Measurements from ENCODE around the gene TMEM178A. TPM values are rescaled to one million over a fixed set of nuclear protein-coding genes. Genes with fewer than 3 reads are reported as not detected.
A peak's percentile ranks its signal among the peaks of the same experiment; 100 is the strongest.

Gene TMEM178A
- total RNA-seq (2022): 0.66 and 0.86 TPM in 2 replicates
- percentile 24 among the genes with signal in this experiment for Bru-seq, nascent RNA
- percentile 15 among the genes with signal in this experiment for BruChase-seq, experiment 1, labeled RNA remaining after a 6-hour chase
- percentile 24 among the genes with signal in this experiment for BruChase-seq, experiment 2, labeled RNA remaining after a 2-hour chase
- long read RNA-seq: 0 reads

DNA sequence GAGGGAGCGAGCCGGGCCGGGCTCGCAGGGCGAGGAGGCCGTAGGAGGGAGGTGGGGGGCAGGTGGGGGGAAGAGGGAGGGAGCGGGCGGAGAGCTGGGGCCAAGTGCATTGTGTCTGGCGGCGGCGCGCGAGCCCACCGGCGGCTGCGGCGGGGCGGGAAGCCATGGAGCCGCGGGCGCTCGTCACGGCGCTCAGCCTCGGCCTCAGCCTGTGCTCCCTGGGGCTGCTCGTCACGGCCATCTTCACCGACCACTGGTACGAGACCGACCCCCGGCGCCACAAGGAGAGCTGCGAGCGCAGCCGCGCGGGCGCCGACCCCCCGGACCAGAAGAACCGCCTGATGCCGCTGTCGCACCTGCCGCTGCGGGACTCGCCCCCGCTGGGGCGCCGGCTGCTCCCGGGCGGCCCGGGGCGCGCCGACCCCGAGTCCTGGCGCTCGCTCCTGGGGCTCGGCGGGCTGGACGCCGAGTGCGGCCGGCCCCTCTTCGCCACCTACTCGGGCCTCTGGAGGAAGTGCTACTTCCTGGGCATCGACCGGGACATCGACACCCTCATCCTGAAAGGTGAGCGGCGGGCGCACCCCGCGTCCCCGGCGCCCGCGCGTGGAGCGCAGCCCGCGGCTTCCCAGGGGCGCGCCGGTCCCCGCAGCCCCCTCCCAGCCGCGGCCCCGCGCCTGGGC is at the start of gene TMEM178A:
TMEM178A (plus strand) TSS at position 107 of the 680 bp plus-strand sequence; CDS start at position 165, 58 bp downstream.
- no peak for DNase-seq (ENCODE audit: unreplicated experiment)
- ChIA-PET POLR2A (no interaction called here), CTCF (no interaction called here)
- peak within 1 kb of the TSS; percentile 68 for H3K4me3 Mint-ChIP-seq (ENCODE audit: unreplicated experiment)
- peaks cover 12% of the 10 kb centered on the region for H3K4me1 Mint-ChIP-seq (ENCODE audit: insufficient read depth, unreplicated experiment)
- no peaks in the 10 kb centered on the region for H3K9me3 Mint-ChIP-seq (ENCODE audit: unreplicated experiment)
- TF ChIP-seq, protein P1, sequence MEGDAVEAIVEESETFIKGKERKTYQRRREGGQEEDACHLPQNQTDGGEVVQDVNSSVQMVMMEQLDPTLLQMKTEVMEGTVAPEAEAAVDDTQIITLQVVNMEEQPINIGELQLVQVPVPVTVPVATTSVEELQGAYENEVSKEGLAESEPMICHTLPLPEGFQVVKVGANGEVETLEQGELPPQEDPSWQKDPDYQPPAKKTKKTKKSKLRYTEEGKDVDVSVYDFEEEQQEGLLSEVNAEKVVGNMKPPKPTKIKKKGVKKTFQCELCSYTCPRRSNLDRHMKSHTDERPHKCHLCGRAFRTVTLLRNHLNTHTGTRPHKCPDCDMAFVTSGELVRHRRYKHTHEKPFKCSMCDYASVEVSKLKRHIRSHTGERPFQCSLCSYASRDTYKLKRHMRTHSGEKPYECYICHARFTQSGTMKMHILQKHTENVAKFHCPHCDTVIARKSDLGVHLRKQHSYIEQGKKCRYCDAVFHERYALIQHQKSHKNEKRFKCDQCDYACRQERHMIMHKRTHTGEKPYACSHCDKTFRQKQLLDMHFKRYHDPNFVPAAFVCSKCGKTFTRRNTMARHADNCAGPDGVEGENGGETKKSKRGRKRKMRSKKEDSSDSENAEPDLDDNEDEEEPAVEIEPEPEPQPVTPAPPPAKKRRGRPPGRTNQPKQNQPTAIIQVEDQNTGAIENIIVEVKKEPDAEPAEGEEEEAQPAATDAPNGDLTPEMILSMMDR (IDR thresholded peaks at IDR 0.05; ENCODE audit: unreplicated experiment): no peak
- H3K27ac Mint-ChIP-seq (ENCODE audit: low read depth, unreplicated experiment): peak within 1 kb of the TSS; percentile 18
- intact Hi-C loops (cut with micrococcal nuclease): no loop called here
- H3K27me3 Mint-ChIP-seq (ENCODE audit: insufficient read depth, unreplicated experiment): peaks cover 64% of the 10 kb centered on the region
- no peaks in the 10 kb centered on the region for H3K36me3 Mint-ChIP-seq (ENCODE audit: insufficient read depth, unreplicated experiment)
- BruUV-seq (replicated peaks): no TSS peak

DNA sequence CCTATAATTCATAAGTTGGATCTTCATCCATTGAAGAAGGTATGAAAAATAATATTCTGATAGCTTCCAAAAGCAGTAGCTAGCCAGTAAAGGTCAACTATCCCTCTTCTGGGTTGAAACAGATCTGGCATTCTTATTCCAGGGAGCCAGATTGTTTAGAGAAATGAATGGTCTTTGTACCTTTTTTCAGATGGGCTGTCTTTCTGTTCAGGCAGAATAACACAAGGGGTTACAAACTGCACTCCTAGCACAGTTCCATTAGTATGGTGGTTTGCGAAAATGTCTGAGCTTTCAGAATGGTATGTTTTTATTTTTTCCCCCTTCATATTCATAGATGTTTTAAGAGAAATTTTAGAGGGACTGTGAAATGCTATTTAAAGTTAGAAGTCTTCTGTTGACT is 47.5 kb upstream of the TMEM178A start:
- intact Hi-C loops (cut with micrococcal nuclease): no loop called here
- TF ChIP-seq, protein P1 (IDR thresholded peaks at IDR 0.05; ENCODE audit: unreplicated experiment): no peak
- Mint-ChIP-seq H3K36me3 (ENCODE audit: insufficient read depth, unreplicated experiment) (no peaks in the 10 kb centered on the region), H3K27me3 (ENCODE audit: insufficient read depth, unreplicated experiment) (peaks cover 15% of the 10 kb centered on the region), H3K27ac (ENCODE audit: low read depth, unreplicated experiment) (no peak overlapping the region), H3K4me1 (ENCODE audit: insufficient read depth, unreplicated experiment) (peaks cover 9% of the 10 kb centered on the region), H3K4me3 (ENCODE audit: unreplicated experiment) (no peak overlapping the region), H3K9me3 (ENCODE audit: unreplicated experiment) (no peaks in the 10 kb centered on the region)
- ChIA-PET POLR2A (interaction anchor here (0.6 kb wide), 1 partner anchor 14 kb away, joined by 3 read pairs; no protein-coding TSS in a partner anchor), CTCF (interaction anchor here (1.0 to 1.2 kb wide), 3 partner anchors 8 to 24 kb away, joined by 3 read pairs; no protein-coding TSS in a partner anchor)
- DNase-seq (ENCODE audit: unreplicated experiment): no peak
- BruUV-seq (replicated peaks): no TSS peak

DNA sequence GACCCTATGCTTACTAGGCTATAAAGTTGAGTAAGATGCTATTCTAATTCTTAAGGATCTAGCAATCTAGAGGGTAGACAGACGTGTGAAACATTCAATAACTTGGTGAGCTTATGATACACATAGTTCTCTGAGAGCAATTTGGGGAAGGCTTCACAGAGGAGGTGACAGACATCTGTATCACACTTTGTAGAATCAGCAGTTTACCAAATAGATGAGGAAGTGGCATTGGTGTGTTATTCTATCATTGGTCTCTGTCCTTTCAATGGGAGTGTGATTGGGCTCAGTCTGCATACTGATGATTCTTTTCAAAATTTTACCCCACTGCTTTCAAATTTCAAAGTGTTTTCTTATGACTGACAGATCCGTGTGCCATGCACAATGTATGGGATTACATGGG is 47.0 kb upstream of the TMEM178A start:
- H3K36me3 Mint-ChIP-seq (ENCODE audit: insufficient read depth, unreplicated experiment): no peaks in the 10 kb centered on the region
- peaks cover 15% of the 10 kb centered on the region for H3K27me3 Mint-ChIP-seq (ENCODE audit: insufficient read depth, unreplicated experiment)
- H3K9me3 Mint-ChIP-seq (ENCODE audit: unreplicated experiment): no peaks in the 10 kb centered on the region
- ChIA-PET POLR2A (interaction anchor here (0.6 kb wide), 1 partner anchor 14 kb away, joined by 3 read pairs; no protein-coding TSS in a partner anchor), CTCF (interaction anchor here (1.0 to 1.2 kb wide), 2 partner anchors 9 to 25 kb away, joined by 3 read pairs; no protein-coding TSS in a partner anchor)
- H3K27ac Mint-ChIP-seq (ENCODE audit: low read depth, unreplicated experiment): no peak overlapping the region
- no peak overlapping the region for H3K4me3 Mint-ChIP-seq (ENCODE audit: unreplicated experiment)
- DNase-seq (ENCODE audit: unreplicated experiment): no peak
- BruUV-seq (replicated peaks): no TSS peak
- intact Hi-C loops (cut with micrococcal nuclease): no loop called here
- TF ChIP-seq, protein P1 (IDR thresholded peaks at IDR 0.05; ENCODE audit: unreplicated experiment): no peak
- peaks cover 9% of the 10 kb centered on the region for H3K4me1 Mint-ChIP-seq (ENCODE audit: insufficient read depth, unreplicated experiment)

DNA sequence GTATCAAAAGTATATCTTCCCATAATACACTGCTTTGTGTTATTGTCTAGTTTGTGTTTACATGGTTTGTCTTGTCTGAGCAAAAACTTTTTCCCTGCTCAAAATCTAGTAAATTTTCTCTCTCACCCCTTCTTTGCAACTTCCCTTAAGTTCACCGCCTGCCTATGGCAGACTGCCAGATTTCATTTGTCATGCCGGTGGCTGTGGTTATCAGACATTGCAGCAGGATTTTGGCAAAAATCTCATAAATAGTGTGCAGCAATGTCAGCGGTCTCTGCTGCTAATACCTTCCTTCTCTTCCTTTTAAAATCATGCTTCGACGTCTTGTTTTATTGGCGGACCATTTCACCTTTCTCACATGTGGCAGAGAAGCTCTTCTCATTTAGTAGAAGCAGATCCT is 45.6 kb upstream of the TMEM178A start:
- no peaks in the 10 kb centered on the region for H3K36me3 Mint-ChIP-seq (ENCODE audit: insufficient read depth, unreplicated experiment)
- no peak overlapping the region for H3K4me3 Mint-ChIP-seq (ENCODE audit: unreplicated experiment)
- no peak overlapping the region for H3K27ac Mint-ChIP-seq (ENCODE audit: low read depth, unreplicated experiment)
- peak; percentile 89 for DNase-seq (ENCODE audit: unreplicated experiment)
- POLR2A ChIA-PET: interaction anchor here (0.7 kb wide), 1 partner anchor 107 kb away, joined by 3 read pairs; no protein-coding TSS in a partner anchor
- TF ChIP-seq, protein P1 (IDR thresholded peaks at IDR 0.05; ENCODE audit: unreplicated experiment): no peak
- peaks cover 15% of the 10 kb centered on the region for H3K27me3 Mint-ChIP-seq (ENCODE audit: insufficient read depth, unreplicated experiment)
- intact Hi-C loops (cut with micrococcal nuclease): no loop called here
- H3K9me3 Mint-ChIP-seq (ENCODE audit: unreplicated experiment): no peaks in the 10 kb centered on the region
- BruUV-seq (replicated peaks): no TSS peak
- CTCF ChIA-PET: interaction anchor here (0.7 to 1.3 kb wide), 2 partner anchors 75 to 77 kb away, joined by 3 to 4 read pairs; no protein-coding TSS in a partner anchor
- H3K4me1 Mint-ChIP-seq (ENCODE audit: insufficient read depth, unreplicated experiment): peaks cover 9% of the 10 kb centered on the region
